GM23248 (cell line): Measurements from ENCODE around the gene AFF3.

ENCODE experiments used
- EZH2 ChIP-seq: fragments of 200-600 bp; sonication (generic); IDR thresholded peaks from 2 replicates; pipeline ENCODE4 v1.6.1; 2018; ENCODE audit warnings: antibody characterized with exemption, mild to moderate bottlenecking; ENCODE audit not compliant: insufficient read depth, poor library complexity, severe bottlenecking
- EZH2phosphoT487 ChIP-seq: fragments of 200-600 bp; sonication (generic); IDR thresholded peaks from 2 replicates; pipeline ENCODE4 v1.6.1; 2018; ENCODE audit warnings: antibody characterized with exemption, moderate library complexity, mild to moderate bottlenecking, low read depth; ENCODE audit not compliant: insufficient read depth

GRCh38 chr2:100043891-100044255, 98.5 kb downstream of the AFF3 start:
- TF ChIP-seq EZH2 (no peak), EZH2phosphoT487 (no peak)
